Lower lobe of right lung (tissue), 2 donors: ENCODE data around the gene SSTR4. TPM values are rescaled to one million over a fixed set of nuclear protein-coding genes. Genes with fewer than 3 reads are reported as not detected.

ENCODE experiments used
- ATAC-seq, 2 donors: fragments of 200-7000 bp; cut with Tn5 transposase; one replicate each; pipeline ENCODE4 v1.9.1; 2020 to 2022; ENCODE audit warnings: mild to moderate bottlenecking in 2 of 2, moderate library complexity in 2 of 2
- DNase-seq: peaks from one replicate; pipeline ENCODE4 v3.0.0-alpha.2; 2020
- H3K27ac ChIP-seq: fragments of 200-600 bp; one replicate; pipeline ENCODE4 v1.8.0; 2022
- H3K27me3 ChIP-seq: fragments of 200-600 bp; one replicate; pipeline ENCODE4 v1.8.0; 2022; ENCODE audit warnings: low read depth
- H3K36me3 ChIP-seq: fragments of 200-600 bp; one replicate; pipeline ENCODE4 v1.8.0; 2022; ENCODE audit warnings: mild to moderate bottlenecking
- H3K4me1 ChIP-seq: fragments of 200-600 bp; one replicate; pipeline ENCODE4 v1.8.0; 2022
- H3K4me3 ChIP-seq: fragments of 200-600 bp; one replicate; pipeline ENCODE4 v1.8.0; 2022; ENCODE audit warnings: mild to moderate bottlenecking
- H3K9me3 ChIP-seq: fragments of 200-600 bp; one replicate; pipeline ENCODE4 v1.8.0; 2022
- CTCF ChIP-seq: fragments of 200-600 bp; IDR thresholded peaks from one replicate; pipeline ENCODE4 v1.8.0; 2022; ENCODE audit warnings: antibody characterized with exemption, mild to moderate bottlenecking
- intact Hi-C: fragments of 100-400 bp; cut with DNase I; formaldehyde crosslinking; loops from one replicate; pipeline ENCODE4 v1.11.0; 2022
- total RNA-seq: library from RNA; stranded (reverse); fragmentation: NEBNext Ultra II Directional; extraction: Animal tissue kit (Norgen Biotek cat#: 25700); gene quantifications from one replicate; pipeline ENCODE4 v1.2.1, GENCODE V29; 2021
- donor health status: DM: no; HTN: yes; CAD: no; lungs with severe emphysema.

Gene SSTR4
- total RNA-seq, 1 donor from 2014 or later, result 0.35 TPM

- no peak for TF ChIP-seq CTCF
- ATAC-seq (no peak), DNase-seq (no peak)
- intact Hi-C loops, result no loop called here
- H3K4me3 ChIP-seq, result no peak overlapping the region
- H3K27ac ChIP-seq, result no peak overlapping the region
- H3K36me3 ChIP-seq, result no peaks in the 10 kb centered on the region
- peaks cover 33% of the 10 kb centered on the region for H3K4me1 ChIP-seq
- no peaks in the 10 kb centered on the region for H3K27me3 ChIP-seq
- H3K9me3 ChIP-seq, result no peaks in the 10 kb centered on the region
Measured at GRCh38 chr20:23063581-23063980, 28.5 kb downstream of the SSTR4 start.

GRCh38 chr20:23065266-23066201 lies 30.4 kb downstream of the SSTR4 start:
- ATAC-seq (no peak), DNase-seq (no peak)
- H3K27me3 ChIP-seq, result no peaks in the 10 kb centered on the region
- H3K4me1 ChIP-seq, result peaks cover 21% of the 10 kb centered on the region
- no peak for TF ChIP-seq CTCF
- no peak overlapping the region for H3K27ac ChIP-seq
- intact Hi-C loops, result no loop called here
- H3K4me3 ChIP-seq, result no peak overlapping the region
- H3K9me3 ChIP-seq, result no peaks in the 10 kb centered on the region
- no peaks in the 10 kb centered on the region for H3K36me3 ChIP-seq

GRCh38 chr20:23066772-23067171 lies 31.7 kb downstream of the SSTR4 start:
- Histone ChIP-seq H3K4me1 (peaks cover 9% of the 10 kb centered on the region), H3K9me3 (no peaks in the 10 kb centered on the region), H3K4me3 (no peak overlapping the region), H3K27me3 (no peaks in the 10 kb centered on the region), H3K27ac (no peak overlapping the region), H3K36me3 (no peaks in the 10 kb centered on the region)
- intact Hi-C loops, result no loop called here
- TF ChIP-seq CTCF, result no peak
- DNase-seq (no peak), ATAC-seq (no peak)

GRCh38 chr20:23068283-23068682 lies 33.2 kb downstream of the SSTR4 start:
- H3K9me3 ChIP-seq, result no peaks in the 10 kb centered on the region
- DNase-seq (no peak), ATAC-seq (no peak)
- TF ChIP-seq CTCF, result no peak
- H3K36me3 ChIP-seq, result no peaks in the 10 kb centered on the region
- H3K27ac ChIP-seq, result no peak overlapping the region
- H3K4me1 ChIP-seq, result no peaks in the 10 kb centered on the region
- H3K4me3 ChIP-seq, result no peak overlapping the region
- H3K27me3 ChIP-seq, result no peaks in the 10 kb centered on the region
- intact Hi-C loops, result no loop called here

- intact Hi-C loops, result no loop called here
Measured at GRCh38 chr20:23069108-23069507, 34.0 kb downstream of the SSTR4 start.

More at GRCh38 chr20:23069108-23069507, 34.0 kb downstream of the SSTR4 start:
- no peak for DNase-seq
- no peaks in the 10 kb centered on the region for H3K9me3 ChIP-seq
- no peak overlapping the region for H3K4me3 ChIP-seq
- no peaks in the 10 kb centered on the region for H3K4me1 ChIP-seq
- no peaks in the 10 kb centered on the region for H3K27me3 ChIP-seq
- H3K27ac ChIP-seq, result no peak overlapping the region
- H3K36me3 ChIP-seq, result no peaks in the 10 kb centered on the region
- no peak for ATAC-seq
- TF ChIP-seq CTCF, result no peak
